H9 (cell line): ENCODE data around the gene AADACL3. TPM values are rescaled to one million over a fixed set of nuclear protein-coding genes. Genes with fewer than 3 reads are reported as not detected.

Experiments
- DNase-seq: peaks from one replicate; pipeline ENCODE4 v3.0.0-alpha.2; 2017
- H2AFZ ChIP-seq: one replicate; pipeline ENCODE4 v1.6.1; 2013; ENCODE audit warnings: mild to moderate bottlenecking, low read length, control low read depth, moderate library complexity
- H2AK5ac ChIP-seq: 2 replicates; pipeline ENCODE4 v1.6.1; 2013; ENCODE audit warnings: low read length, control low read depth, mixed read lengths; ENCODE audit not compliant: insufficient read length
- H2BK120ac ChIP-seq: one replicate; pipeline ENCODE4 v1.6.1; 2013; ENCODE audit warnings: low read depth, mild to moderate bottlenecking, low read length, control low read depth, inconsistent platforms; ENCODE audit not compliant: poor library complexity, severe bottlenecking
- H2BK12ac ChIP-seq: 2 replicates; pipeline ENCODE4 v1.6.1; 2013; ENCODE audit warnings: low read length, control low read depth, mixed read lengths, low read depth; ENCODE audit not compliant: insufficient read length
- H2BK15ac ChIP-seq: 2 replicates; pipeline ENCODE4 v1.6.1; 2013; ENCODE audit warnings: low read depth, low read length, control low read depth
- H2BK20ac ChIP-seq: one replicate; pipeline ENCODE4 v1.6.1; 2013; ENCODE audit warnings: low read depth, mild to moderate bottlenecking, low read length, control low read depth, inconsistent platforms; ENCODE audit not compliant: poor library complexity, severe bottlenecking
- H2BK5ac ChIP-seq: 2 replicates; pipeline ENCODE4 v1.6.1; 2013; ENCODE audit warnings: low read length, control low read depth, mixed read lengths; ENCODE audit not compliant: insufficient read length
- H3K14ac ChIP-seq: 2 replicates; pipeline ENCODE4 v1.6.1; 2013; ENCODE audit warnings: low read length, control low read depth; ENCODE audit not compliant: insufficient read depth
- H3K18ac ChIP-seq: 2 replicates; pipeline ENCODE4 v1.6.1; 2013; ENCODE audit warnings: low read depth, mild to moderate bottlenecking, mixed read lengths, low read length, control low read depth; ENCODE audit not compliant: insufficient read length
- H3K23ac ChIP-seq: 2 replicates; pipeline ENCODE4 v1.6.1; 2013; ENCODE audit warnings: low read length, control low read depth, mixed read lengths, low read depth; ENCODE audit not compliant: insufficient read length
- H3K23me2 ChIP-seq: 2 replicates; pipeline ENCODE4 v1.6.1; 2013; ENCODE audit warnings: low read depth, mild to moderate bottlenecking, mixed read lengths, low read length, control low read depth; ENCODE audit not compliant: insufficient read length, poor library complexity, severe bottlenecking
- H3K27ac ChIP-seq: 2 replicates; pipeline ENCODE4 v1.5.1; 2013; ENCODE audit warnings: low read length, control low read depth, mixed read lengths, low read depth; ENCODE audit not compliant: insufficient read length
- H3K27me3 ChIP-seq: 2 replicates; pipeline ENCODE4 v1.6.1; 2013; ENCODE audit warnings: low read length, control low read depth, inconsistent platforms; ENCODE audit not compliant: insufficient read depth
- H3K4ac ChIP-seq: 2 replicates; pipeline ENCODE4 v1.6.1; 2013; ENCODE audit warnings: low read depth, mild to moderate bottlenecking, control low read depth, inconsistent platforms, low read length, moderate library complexity
- H3K4me1 ChIP-seq: 2 replicates; pipeline ENCODE4 v1.6.1; 2013; ENCODE audit warnings: low read length, control low read depth, inconsistent platforms; ENCODE audit not compliant: insufficient read depth
- H3K4me2 ChIP-seq: 2 replicates; pipeline ENCODE4 v1.6.1; 2013; ENCODE audit warnings: low read length, control low read depth, mixed read lengths; ENCODE audit not compliant: insufficient read length, insufficient read depth
- H3K56ac ChIP-seq: 2 replicates; pipeline ENCODE4 v1.6.1; 2013; ENCODE audit warnings: low read depth, mild to moderate bottlenecking, mixed read lengths, low read length, control low read depth; ENCODE audit not compliant: insufficient read length
- H3K79me1 ChIP-seq: 2 replicates; pipeline ENCODE4 v1.6.1; 2013; ENCODE audit warnings: low read depth, mild to moderate bottlenecking, moderate library complexity, low read length, control low read depth, inconsistent platforms; ENCODE audit not compliant: insufficient read depth, poor library complexity, severe bottlenecking
- H3K79me2 ChIP-seq: 2 replicates; pipeline ENCODE4 v1.6.1; 2013; ENCODE audit warnings: low read length, control low read depth, inconsistent platforms; ENCODE audit not compliant: insufficient read depth
- H3K9ac ChIP-seq: 2 replicates; pipeline ENCODE4 v1.6.1; 2013; ENCODE audit warnings: low read length, control low read depth, mixed read lengths; ENCODE audit not compliant: insufficient read length; ENCODE audit errors: extremely low read depth
- H3K9me3 ChIP-seq: one replicate; pipeline ENCODE4 v1.6.1; 2013; ENCODE audit warnings: low read depth, low read length, inconsistent platforms; ENCODE audit not compliant: control insufficient read depth
- H3T11ph ChIP-seq: one replicate; pipeline ENCODE4 v1.6.1; 2013; ENCODE audit warnings: mild to moderate bottlenecking, low read length, control low read depth, inconsistent platforms
- H4K20me1 ChIP-seq: one replicate; pipeline ENCODE4 v1.6.1; 2013; ENCODE audit not compliant: control insufficient read depth, insufficient read length, insufficient read depth
- H4K5ac ChIP-seq: 2 replicates; pipeline ENCODE4 v1.6.1; 2013; ENCODE audit warnings: low read depth, mild to moderate bottlenecking, mixed read lengths, low read length, control low read depth; ENCODE audit not compliant: insufficient read length
- H4K8ac ChIP-seq: replicated peaks from 2 replicates; pipeline ENCODE4 v1.6.1; 2013; ENCODE audit warnings: low read length, control low read depth, mixed read lengths, low read depth; ENCODE audit not compliant: insufficient read length
- H4K91ac ChIP-seq: 2 replicates; pipeline ENCODE4 v1.6.1; 2013; ENCODE audit warnings: low read depth, mild to moderate bottlenecking, moderate library complexity, mixed read lengths, low read length, control low read depth; ENCODE audit not compliant: insufficient read length
- H3K27ac Mint-ChIP-seq, 3 experiments: 2 replicates in 2 of 3; 3 replicates in 1 of 3; pipeline ENCODE4 v1.8.0; 2020 to 2021; ENCODE audit warnings: mixed read lengths in 3 of 3, mild to moderate bottlenecking in 1 of 3, moderate library complexity in 1 of 3
- H3K27me3 Mint-ChIP-seq: 2 replicates; pipeline ENCODE4 v1.8.0; 2021; ENCODE audit warnings: low read depth, mild to moderate bottlenecking, moderate library complexity, mixed read lengths
- H3K36me3 Mint-ChIP-seq, 3 experiments: 2 replicates in 2 of 3; 3 replicates in 1 of 3; pipeline ENCODE4 v1.8.0; 2020 to 2021; ENCODE audit warnings: low read depth in 3 of 3, mixed read lengths in 3 of 3; ENCODE audit not compliant: insufficient read depth in 1 of 3
- H3K4me1 Mint-ChIP-seq, 2 experiments: 2 replicates each; pipeline ENCODE4 v1.8.0; 2020; ENCODE audit warnings: mixed read lengths in 2 of 2
- H3K4me3 Mint-ChIP-seq, 2 experiments: 2 replicates in 1 of 2; 3 replicates in 1 of 2; pipeline ENCODE4 v1.8.0; 2020 to 2021; ENCODE audit warnings: mild to moderate bottlenecking in 2 of 2, mixed read lengths in 2 of 2, moderate library complexity in 1 of 2
- H3K9me3 Mint-ChIP-seq, 2 experiments: 2 replicates in 1 of 2; 3 replicates in 1 of 2; pipeline ENCODE4 v1.8.0; 2020; ENCODE audit warnings: mild to moderate bottlenecking in 2 of 2, mixed read lengths in 2 of 2, moderate library complexity in 1 of 2
- WGBS: extraction: QIAGEN DNeasy Blood & Tissue Kit; methylation state at CpG from one replicate; pipeline ENCODE4 v1.1.7; 2013; ENCODE audit warnings: missing lambda C conversion rate, low lambda C conversion rate, mixed read lengths; ENCODE audit not compliant: insufficient read length; ENCODE audit errors: extremely low coverage; 5-methylcytosine and 5-hydroxymethylcytosine counted together
- total RNA-seq: library from RNA; stranded (reverse); gene quantifications from 2 replicates; pipeline ENCODE4 v1.2.1, GENCODE V29; 2021
- TF ChIP-seq, protein P1 (sequence below): fragments of 200-600 bp; sonication (generic); conservative IDR thresholded peaks from 3 replicates; pipeline ENCODE4 v1.8.0; 2021; ENCODE audit warnings: antibody characterized with exemption, mild to moderate bottlenecking

The AADACL3 gene
- total RNA-seq, 1 experiment from 2014 or later: 0.22 TPM

DNA sequence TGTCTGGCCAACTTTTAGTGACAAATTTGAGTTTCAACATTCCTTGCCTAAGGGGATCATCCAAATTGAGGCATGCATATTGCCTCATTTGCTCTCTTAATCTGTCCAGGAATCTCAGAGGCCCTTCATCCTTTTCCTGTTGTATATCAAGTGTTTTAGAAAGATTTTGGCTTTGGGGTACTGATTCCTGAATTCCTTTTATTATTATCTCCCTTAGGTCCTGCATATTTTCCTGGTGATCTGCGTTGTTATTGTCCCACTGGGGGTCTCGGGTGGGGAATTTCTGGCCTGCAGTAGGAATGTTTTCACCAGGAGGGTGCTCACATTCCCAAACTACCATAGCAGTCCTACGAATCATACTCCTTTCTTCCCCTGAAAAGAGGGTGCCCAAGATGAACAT lies 4.4 kb upstream of the AADACL3 start:
- Mint-ChIP-seq H3K9me3 (no peaks in the 10 kb centered on the region), H3K27ac (0 out of 7 replicates have a peak overlapping the region, but pooled peaks of 1 of the 3 experiments have one; percentile 46), H3K4me3 (no peak overlapping the region), H3K4me1 (peaks cover 48 to 49% of the 10 kb centered on the region in 2 experiments), H3K36me3 (no peaks in the 10 kb centered on the region; a peak in 1 of 7 replicates), H3K27me3 (no peaks in the 10 kb centered on the region; the same call in 1 of the 2 replicates)
- no peak overlapping the region for H4K91ac ChIP-seq
- H3K27me3 ChIP-seq: no peaks in the 10 kb centered on the region
- H3K18ac ChIP-seq: no peak overlapping the region
- no peak overlapping the region for H2BK5ac ChIP-seq
- H3T11ph ChIP-seq: no peak overlapping the region
- no peak overlapping the region for H3K27ac ChIP-seq
- no peak overlapping the region for H3K23ac ChIP-seq
- no peaks in the 10 kb centered on the region for H3K79me2 ChIP-seq
- no peak overlapping the region for H2AFZ ChIP-seq
- no peaks in the 10 kb centered on the region for H3K9me3 ChIP-seq
- no peak overlapping the region for H2BK15ac ChIP-seq
- no peak overlapping the region for H3K4me2 ChIP-seq
- H3K79me1 ChIP-seq: no peaks in the 10 kb centered on the region
- no peak overlapping the region for H3K4ac ChIP-seq
- H4K20me1 ChIP-seq: no peaks in the 10 kb centered on the region
- H4K5ac ChIP-seq: no peak overlapping the region
- no peak overlapping the region for H3K56ac ChIP-seq
- H3K23me2 ChIP-seq: no peaks in the 10 kb centered on the region
- H4K8ac ChIP-seq: no peak overlapping the region
- peaks cover 18% of the 10 kb centered on the region; the same call in 1 of the 2 replicates for H3K4me1 ChIP-seq
- TF ChIP-seq, protein P1, sequence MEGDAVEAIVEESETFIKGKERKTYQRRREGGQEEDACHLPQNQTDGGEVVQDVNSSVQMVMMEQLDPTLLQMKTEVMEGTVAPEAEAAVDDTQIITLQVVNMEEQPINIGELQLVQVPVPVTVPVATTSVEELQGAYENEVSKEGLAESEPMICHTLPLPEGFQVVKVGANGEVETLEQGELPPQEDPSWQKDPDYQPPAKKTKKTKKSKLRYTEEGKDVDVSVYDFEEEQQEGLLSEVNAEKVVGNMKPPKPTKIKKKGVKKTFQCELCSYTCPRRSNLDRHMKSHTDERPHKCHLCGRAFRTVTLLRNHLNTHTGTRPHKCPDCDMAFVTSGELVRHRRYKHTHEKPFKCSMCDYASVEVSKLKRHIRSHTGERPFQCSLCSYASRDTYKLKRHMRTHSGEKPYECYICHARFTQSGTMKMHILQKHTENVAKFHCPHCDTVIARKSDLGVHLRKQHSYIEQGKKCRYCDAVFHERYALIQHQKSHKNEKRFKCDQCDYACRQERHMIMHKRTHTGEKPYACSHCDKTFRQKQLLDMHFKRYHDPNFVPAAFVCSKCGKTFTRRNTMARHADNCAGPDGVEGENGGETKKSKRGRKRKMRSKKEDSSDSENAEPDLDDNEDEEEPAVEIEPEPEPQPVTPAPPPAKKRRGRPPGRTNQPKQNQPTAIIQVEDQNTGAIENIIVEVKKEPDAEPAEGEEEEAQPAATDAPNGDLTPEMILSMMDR: no peak
- no peak overlapping the region for H2AK5ac ChIP-seq
- H2BK12ac ChIP-seq: no peak overlapping the region
- no peak overlapping the region for H3K14ac ChIP-seq
- H3K9ac ChIP-seq: no peak overlapping the region
- no peak overlapping the region for H2BK120ac ChIP-seq
- no peak for DNase-seq
- WGBS: no CpG with 5 or more reads among the region's 3 CpGs
- no peak overlapping the region for H2BK20ac ChIP-seq
